Activated CD4-positive, alpha-beta T cell treated with anti-CD3 and anti-CD28 coated beads, Interleukin-2, amount 10 ng/mL, durations not matched to agents 7 days and 5 days (primary cell): Measurements from ENCODE around the gene DCP2. TPM values are rescaled to one million over a fixed set of nuclear protein-coding genes. Genes with fewer than 3 reads are reported as not detected.

Experiments used
- CTCF ChIA-PET: fragments of 350-600 bp; sonication (Branson Sonifier 250); formaldehyde crosslinking; loops from one replicate; lab custom pipeline; 2021; ENCODE audit warnings: antibody characterized with exemption; lab: Charles Lee
- POLR2A ChIA-PET: fragments of 350-600 bp; sonication (Branson Sonifier 250); formaldehyde crosslinking; loops from one replicate; lab custom pipeline; 2021; ENCODE audit warnings: antibody characterized with exemption; lab: Charles Lee
- DNase-seq: peaks from one replicate; pipeline ENCODE4 v3.0.0-alpha.2; 2020
- H3K27ac Mint-ChIP-seq: one replicate; pipeline ENCODE4 v1.8.0; 2021; ENCODE audit warnings: mild to moderate bottlenecking, moderate library complexity, mixed read lengths
- H3K27me3 Mint-ChIP-seq: one replicate; pipeline ENCODE4 v1.8.0; 2021; ENCODE audit warnings: mixed read lengths
- H3K36me3 Mint-ChIP-seq: one replicate; pipeline ENCODE4 v1.8.0; 2021; ENCODE audit warnings: low read depth, mixed read lengths
- H3K4me1 Mint-ChIP-seq: one replicate; pipeline ENCODE4 v1.8.0; 2021; ENCODE audit warnings: mixed read lengths
- H3K4me3 Mint-ChIP-seq: one replicate; pipeline ENCODE4 v1.8.0; 2021; ENCODE audit warnings: mild to moderate bottlenecking, moderate library complexity, mixed read lengths
- H3K9me3 Mint-ChIP-seq: one replicate; pipeline ENCODE4 v1.8.0; 2021; ENCODE audit warnings: mixed read lengths
- total RNA-seq, 2 experiments: library from RNA; stranded (reverse); gene quantifications; one replicate each; pipeline ENCODE4 v1.2.3, GENCODE V29; 2021

Gene DCP2
- total RNA-seq, 2 experiments from 2014 or later: 116 to 122 TPM

DNA sequence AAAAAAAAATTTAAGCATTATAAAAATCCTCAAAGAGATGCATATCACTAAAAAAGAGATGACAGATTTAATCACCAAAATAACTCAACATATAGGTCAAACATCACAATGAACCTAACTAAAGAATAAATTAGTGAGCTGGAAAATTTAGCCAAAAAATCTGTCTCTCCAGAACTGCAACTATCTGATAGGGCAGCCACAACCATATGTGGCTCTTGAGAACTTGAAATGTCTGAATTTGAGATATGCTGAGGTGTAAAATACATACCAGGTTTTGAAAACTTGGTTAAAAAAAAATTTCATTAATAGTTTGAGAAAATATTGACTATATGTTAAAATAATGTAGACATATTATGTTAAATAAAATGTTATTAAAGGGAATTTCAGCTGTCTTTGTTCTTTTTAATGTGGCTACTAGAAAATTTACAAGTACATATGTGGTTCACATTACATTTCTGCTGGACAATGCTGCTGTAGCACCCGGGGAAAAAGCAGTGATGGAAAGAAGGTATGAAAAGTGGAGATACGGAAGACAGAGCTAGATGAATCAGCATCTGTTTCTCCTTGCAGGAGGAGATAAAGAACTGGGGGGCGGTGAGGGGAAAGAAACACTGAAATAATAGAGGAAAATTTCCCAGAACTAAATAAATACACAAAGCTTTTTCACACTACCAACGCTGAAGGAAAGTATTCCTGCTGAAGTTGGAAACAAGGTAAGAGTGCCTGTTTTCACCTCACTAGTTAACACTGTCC is 66.1 kb downstream of the DCP2 start:
- Mint-ChIP-seq H3K4me3 (no peak overlapping the region), H3K36me3 (no peaks in the 10 kb centered on the region), H3K27ac (no peak overlapping the region), H3K4me1 (peaks cover 5% of the 10 kb centered on the region), H3K27me3 (no peaks in the 10 kb centered on the region), H3K9me3 (no peaks in the 10 kb centered on the region)
- DNase-seq: no peak
- ChIA-PET CTCF (interaction anchor here (0.6 to 1.6 kb wide), 3 partner anchors 22 to 590 kb away, joined by 3 to 7 read pairs (median 4); no protein-coding TSS in a partner anchor), POLR2A (no interaction called here)

DNA sequence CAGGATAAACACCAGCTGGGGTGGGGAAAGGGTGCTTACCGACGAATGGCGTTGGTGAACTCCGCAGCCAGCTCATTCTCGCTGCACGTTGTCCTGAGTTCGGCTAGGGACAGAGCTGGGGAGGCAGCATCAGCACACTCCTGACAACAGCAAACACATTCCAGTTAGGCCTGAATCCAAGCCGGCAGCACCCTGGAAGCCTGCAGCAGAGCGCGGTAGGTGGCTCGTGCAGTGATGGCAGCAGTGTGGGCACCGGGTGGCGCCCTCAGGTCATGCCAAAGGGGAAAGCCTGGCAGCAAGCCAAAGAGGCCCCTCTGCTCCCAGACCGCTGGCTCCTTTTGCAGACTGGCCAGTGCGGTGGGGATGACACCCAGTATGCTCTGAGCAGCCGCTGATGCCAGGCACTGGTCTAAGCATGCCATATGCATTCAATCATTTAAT is 66.9 kb downstream of the DCP2 start:
- Mint-ChIP-seq H3K9me3 (no peaks in the 10 kb centered on the region), H3K36me3 (no peaks in the 10 kb centered on the region), H3K4me1 (peaks cover 6% of the 10 kb centered on the region), H3K27ac (no peak overlapping the region), H3K4me3 (no peak overlapping the region), H3K27me3 (no peaks in the 10 kb centered on the region)
- POLR2A ChIA-PET: no interaction called here
- CTCF ChIA-PET: interaction anchor here (0.8 to 1.6 kb wide), 2 partner anchors 23 to 287 kb away, joined by 3 read pairs; no protein-coding TSS in a partner anchor
- no peak for DNase-seq

DNA sequence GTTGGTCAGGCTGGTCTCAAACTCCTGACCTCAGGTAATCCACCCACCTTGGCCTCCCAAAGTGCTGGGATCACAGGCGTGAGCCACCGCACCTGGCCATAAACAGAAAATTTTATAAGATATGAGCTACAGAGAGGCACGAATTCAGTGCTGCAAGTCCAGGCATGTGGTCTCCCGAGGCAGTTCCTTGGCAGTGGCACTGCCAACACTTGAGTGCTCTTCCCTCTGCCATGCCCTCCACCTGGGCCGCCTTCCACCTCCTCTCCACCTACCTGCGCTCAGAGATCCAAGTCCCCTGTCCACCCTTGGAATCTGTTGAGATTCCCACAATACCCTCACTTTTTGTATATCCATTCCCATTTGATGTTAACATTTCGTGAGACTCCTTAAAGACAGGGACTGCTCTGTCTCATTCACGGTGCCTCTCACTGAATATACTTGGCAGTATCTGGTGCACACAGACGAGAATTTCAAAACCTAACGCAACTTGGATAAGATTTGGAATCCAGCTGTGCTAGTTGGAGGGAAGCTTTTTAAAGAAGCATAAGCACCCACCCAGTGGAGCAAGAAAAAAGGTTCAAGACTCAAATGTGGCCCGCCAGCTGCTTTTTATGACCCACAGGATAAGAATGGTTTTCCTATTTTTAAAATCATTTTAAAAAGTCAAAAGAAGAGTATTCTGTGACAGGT is 68.3 kb downstream of the DCP2 start:
- peaks cover 6% of the 10 kb centered on the region for H3K4me1 Mint-ChIP-seq
- no peaks in the 10 kb centered on the region for H3K9me3 Mint-ChIP-seq
- no peak overlapping the region for H3K4me3 Mint-ChIP-seq
- ChIA-PET POLR2A (interaction anchor here (0.6 kb wide), 1 partner anchor 19 kb away, joined by 11 read pairs; no protein-coding TSS in a partner anchor), CTCF (interaction anchor here (1.0 kb wide), 2 partner anchors 14 to 318 kb away, joined by 4 to 5 read pairs; no protein-coding TSS in a partner anchor)
- H3K27me3 Mint-ChIP-seq: no peaks in the 10 kb centered on the region
- H3K27ac Mint-ChIP-seq: no peak overlapping the region
- DNase-seq: no peak
- no peaks in the 10 kb centered on the region for H3K36me3 Mint-ChIP-seq

GRCh38 chr5:113047234-113047633 is 70.6 kb downstream of the DCP2 start:
- no peak for DNase-seq
- no peaks in the 10 kb centered on the region for H3K36me3 Mint-ChIP-seq
- H3K27me3 Mint-ChIP-seq: no peaks in the 10 kb centered on the region
- ChIA-PET POLR2A (no interaction called here), CTCF (interaction anchor here (1.0 to 2.0 kb wide), 2 partner anchors 12 to 23 kb away, joined by 3 to 4 read pairs; no protein-coding TSS in a partner anchor)
- H3K4me1 Mint-ChIP-seq: peaks cover 14% of the 10 kb centered on the region
- no peak overlapping the region for H3K4me3 Mint-ChIP-seq
- H3K27ac Mint-ChIP-seq: no peak overlapping the region
- H3K9me3 Mint-ChIP-seq: no peaks in the 10 kb centered on the region

- Mint-ChIP-seq H3K4me1 (peaks cover 14% of the 10 kb centered on the region), H3K27ac (no peak overlapping the region), H3K36me3 (no peaks in the 10 kb centered on the region), H3K9me3 (no peaks in the 10 kb centered on the region), H3K27me3 (no peaks in the 10 kb centered on the region), H3K4me3 (no peak overlapping the region)
- DNase-seq: no peak
- CTCF ChIA-PET: interaction anchor here (1.0 kb wide), 1 partner anchor 11 kb away, joined by 3 read pairs; no protein-coding TSS in a partner anchor
- POLR2A ChIA-PET: no interaction called here
Observed at GRCh38 chr5:113047733-113048652, 71.4 kb downstream of the DCP2 start.

GRCh38 chr5:113048931-113049330 is 72.3 kb downstream of the DCP2 start:
- peaks cover 14% of the 10 kb centered on the region for H3K4me1 Mint-ChIP-seq
- H3K36me3 Mint-ChIP-seq: no peaks in the 10 kb centered on the region
- ChIA-PET CTCF (interaction anchor here (3.0 kb wide), 1 partner anchor 11 kb away, joined by 8 read pairs; no protein-coding TSS in a partner anchor), POLR2A (no interaction called here)
- H3K9me3 Mint-ChIP-seq: no peaks in the 10 kb centered on the region
- H3K27ac Mint-ChIP-seq: no peak overlapping the region
- H3K27me3 Mint-ChIP-seq: no peaks in the 10 kb centered on the region
- DNase-seq: no peak
- no peak overlapping the region for H3K4me3 Mint-ChIP-seq

DNA sequence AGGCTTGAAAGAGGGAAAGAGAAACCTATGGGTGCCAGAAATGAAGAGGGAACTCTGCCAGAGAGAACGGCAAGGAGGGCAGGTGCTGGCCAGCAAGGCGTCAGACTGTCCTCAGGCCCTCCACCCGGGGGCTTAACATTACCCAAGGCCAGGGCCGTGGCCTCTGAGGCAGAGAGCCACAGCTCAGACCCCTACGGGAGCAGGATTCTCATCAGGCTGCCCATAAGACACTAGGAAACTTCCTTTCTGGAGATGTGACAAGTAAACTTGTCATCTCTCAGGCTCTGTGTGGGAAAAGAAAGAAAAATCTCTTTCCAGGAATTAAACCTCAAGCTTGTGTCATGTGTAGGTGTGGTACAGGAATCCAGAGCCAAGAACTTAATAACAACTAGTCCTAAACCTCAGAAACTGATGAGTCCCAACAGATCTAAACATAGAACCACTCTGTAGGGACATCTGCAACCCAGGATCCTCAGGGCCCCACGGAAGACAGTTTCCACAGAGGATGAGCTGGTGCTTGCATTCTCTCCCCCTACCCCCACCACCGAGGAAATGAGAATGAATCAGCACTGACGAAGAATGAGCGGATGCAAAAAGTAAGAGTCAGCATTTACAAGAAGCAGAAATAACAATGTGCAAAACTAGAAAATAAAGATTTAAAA is 74.3 kb downstream of the DCP2 start:
- Mint-ChIP-seq H3K4me3 (no peak overlapping the region), H3K9me3 (no peaks in the 10 kb centered on the region), H3K36me3 (no peaks in the 10 kb centered on the region), H3K27me3 (no peaks in the 10 kb centered on the region), H3K4me1 (peaks cover 14% of the 10 kb centered on the region), H3K27ac (peak overlapping the region; percentile 75)
- DNase-seq: peak; percentile 24
- POLR2A ChIA-PET: no interaction called here
- CTCF ChIA-PET: interaction anchor here (0.6 to 3.0 kb wide), 6 partner anchors 9 to 1985 kb away, joined by 3 to 8 read pairs (median 3); no protein-coding TSS in a partner anchor

- Mint-ChIP-seq H3K27ac (peak overlapping the region; percentile 75), H3K9me3 (no peaks in the 10 kb centered on the region), H3K27me3 (no peaks in the 10 kb centered on the region), H3K36me3 (no peaks in the 10 kb centered on the region), H3K4me1 (peaks cover 14% of the 10 kb centered on the region), H3K4me3 (no peak overlapping the region)
- ChIA-PET CTCF (interaction anchor here (0.6 to 1.7 kb wide), 6 partner anchors 9 to 1501 kb away, joined by 3 to 5 read pairs (median 4); no protein-coding TSS in a partner anchor), POLR2A (no interaction called here)
- DNase-seq: no peak
Observed at GRCh38 chr5:113052041-113052795, 75.6 kb downstream of the DCP2 start.

- POLR2A ChIA-PET: no interaction called here
Observed at GRCh38 chr5:113053511-113053995, 77.0 kb downstream of the DCP2 start.

DNA sequence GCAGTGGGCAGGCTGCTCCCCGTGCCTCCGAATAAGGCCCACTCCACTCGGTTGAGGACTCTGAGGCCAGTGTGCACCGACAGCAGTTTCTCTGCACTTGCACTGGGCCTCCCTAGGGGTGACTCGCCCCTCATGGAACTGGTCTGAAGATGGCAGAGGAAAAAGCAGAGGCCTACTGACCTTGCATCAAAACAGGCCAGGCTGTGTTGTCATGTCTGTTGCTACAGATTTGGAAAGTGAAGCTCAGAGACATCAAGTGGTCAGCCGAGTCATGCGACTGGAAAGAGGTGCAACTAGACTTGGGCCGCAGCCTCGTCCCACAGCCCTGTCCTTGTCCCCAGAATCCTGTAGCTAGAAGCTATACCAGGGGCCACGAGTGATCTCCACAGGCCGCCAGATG is 78.3 kb downstream of the DCP2 start:
- Mint-ChIP-seq H3K27me3 (no peaks in the 10 kb centered on the region), H3K36me3 (no peaks in the 10 kb centered on the region)
- POLR2A ChIA-PET: no interaction called here

More at GRCh38 chr5:113053511-113053995, 77.0 kb downstream of the DCP2 start:
- CTCF ChIA-PET: interaction anchor here (1.7 kb wide), 1 partner anchor 16 kb away, joined by 5 read pairs; no protein-coding TSS in a partner anchor
- peaks cover 13% of the 10 kb centered on the region for H3K4me1 Mint-ChIP-seq
- DNase-seq: no peak
- no peak overlapping the region for H3K4me3 Mint-ChIP-seq
- H3K36me3 Mint-ChIP-seq: no peaks in the 10 kb centered on the region
- H3K27ac Mint-ChIP-seq: no peak overlapping the region
- no peaks in the 10 kb centered on the region for H3K27me3 Mint-ChIP-seq
- no peaks in the 10 kb centered on the region for H3K9me3 Mint-ChIP-seq

GRCh38 chr5:113056988-113057387 is 80.4 kb downstream of the DCP2 start:
- ChIA-PET POLR2A (no interaction called here), CTCF (interaction anchor here (0.7 to 1.2 kb wide), 2 partner anchors 31 to 224 kb away, joined by 3 read pairs; no protein-coding TSS in a partner anchor)
- Mint-ChIP-seq H3K27ac (no peak overlapping the region), H3K4me1 (peaks cover 8% of the 10 kb centered on the region), H3K4me3 (no peak overlapping the region), H3K27me3 (no peaks in the 10 kb centered on the region), H3K36me3 (no peaks in the 10 kb centered on the region), H3K9me3 (no peaks in the 10 kb centered on the region)
- DNase-seq: no peak

More for the DNA sequence above, 78.3 kb downstream of the DCP2 start:
- DNase-seq: no peak
- Mint-ChIP-seq H3K9me3 (no peaks in the 10 kb centered on the region), H3K4me3 (no peak overlapping the region), H3K4me1 (peaks cover 15% of the 10 kb centered on the region), H3K27ac (no peak overlapping the region)
- CTCF ChIA-PET: no interaction called here
